Measurements from ENCODE around the gene DCBLD1. TPM values are rescaled to one million over a fixed set of nuclear protein-coding genes. Genes with fewer than 3 reads are reported as not detected.

DCBLD1 gene
- total RNA-seq, 4 donors from 2014 or later = 3.8 to 11.6 (median 7.9) TPM

GRCh38 chr6:117558818-117559217, 76.3 kb downstream of the DCBLD1 start:
- TF ChIP-seq CTCF (IDR thresholded peaks at IDR 0.05) = no peak
- intact Hi-C loops (cut with DNase I) = loop anchor here (5.0 kb wide), 1 partner anchor 212 kb away; no protein-coding TSS in a partner anchor
- Histone ChIP-seq H3K4me1 (peaks cover 0 to 5% (median 2%) of the 10 kb centered on the region in 4 donors), H3K36me3 (peaks cover 0 to 36% (median 18%) of the 10 kb centered on the region in 4 donors), H3K9me3 (no peaks in the 10 kb centered on the region), H3K27me3 (no peaks in the 10 kb centered on the region), H3K27ac (replicated peaks in 1 of 4) (no peak overlapping the region), H3K4me3 (no peak overlapping the region)
- 96% methylated on average over 4 of the region's 4 CpGs for WGBS
- no peak for DNase-seq (ENCODE audit: extremely low spot score)

DNA sequence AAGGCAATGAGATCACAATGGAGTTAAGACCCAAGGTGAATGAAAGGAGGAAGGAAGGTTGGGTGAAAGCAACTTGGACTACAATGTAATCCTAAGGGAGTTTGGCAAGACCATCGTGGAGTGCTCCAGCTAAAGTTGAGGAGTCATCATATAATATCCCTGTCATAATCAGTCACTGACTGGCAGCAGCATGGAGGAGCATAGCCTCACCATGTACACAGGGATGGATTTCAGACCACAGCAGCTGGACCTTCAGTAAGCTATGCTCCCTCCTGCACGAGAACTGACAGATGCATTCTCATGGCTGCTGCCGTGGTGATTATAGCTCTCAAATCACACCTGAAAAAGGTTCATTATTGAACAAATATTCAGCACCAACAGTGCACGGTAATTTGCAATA, 76.8 kb downstream of the DCBLD1 start:
- Histone ChIP-seq H3K9me3 (no peaks in the 10 kb centered on the region), H3K4me1 (peaks cover 0 to 5% (median 2%) of the 10 kb centered on the region in 4 donors), H3K36me3 (peaks cover 0 to 38% (median 18%) of the 10 kb centered on the region in 4 donors), H3K27me3 (no peaks in the 10 kb centered on the region), H3K27ac (replicated peaks in 1 of 4) (no peak overlapping the region), H3K4me3 (no peak overlapping the region)
- DNase-seq (ENCODE audit: extremely low spot score) = no peak
- 60% methylated on average over 4 of the region's 4 CpGs for WGBS
- intact Hi-C loops (cut with DNase I) = loop anchor here (5.0 kb wide), 1 partner anchor 212 kb away; no protein-coding TSS in a partner anchor
- TF ChIP-seq EP300 (IDR thresholded peaks at IDR 0.05) (no peak), POLR2A (IDR thresholded peaks at IDR 0.05; ENCODE audit: low read depth) (no peak), POLR2AphosphoS5 (IDR thresholded peaks at IDR 0.05) (no peak), CTCF (IDR thresholded peaks at IDR 0.05) (no peak)

DNA sequence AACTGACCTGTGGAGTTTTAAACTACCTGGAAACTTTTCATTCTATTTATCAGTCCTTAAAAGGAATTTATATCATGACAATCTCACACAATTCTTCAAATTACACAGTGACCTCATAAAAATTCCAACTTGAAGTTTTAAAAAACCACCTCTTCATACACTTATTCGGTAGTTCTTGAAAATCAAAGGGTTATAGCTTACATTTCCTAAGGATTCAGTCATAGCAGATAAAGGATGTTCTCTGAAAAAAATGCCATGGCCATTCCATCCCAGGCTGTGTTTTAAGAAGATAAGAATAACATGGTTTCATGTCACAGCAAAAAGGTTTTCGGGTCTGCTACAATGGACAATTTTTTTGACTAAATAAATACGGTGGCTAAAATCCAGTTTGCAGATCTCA, 78.7 kb downstream of the DCBLD1 start:
- intact Hi-C loops (cut with DNase I) = no loop called here

GRCh38 chr6:117564681-117565080, 82.2 kb downstream of the DCBLD1 start:
- Histone ChIP-seq H3K27ac (replicated peaks in 1 of 4) (no peak overlapping the region), H3K27me3 (no peaks in the 10 kb centered on the region), H3K36me3 (peaks cover 3 to 77% (median 55%) of the 10 kb centered on the region in 4 donors), H3K4me1 (no peaks in the 10 kb centered on the region), H3K9me3 (no peaks in the 10 kb centered on the region), H3K4me3 (no peak overlapping the region)
- intact Hi-C loops (cut with DNase I) = no loop called here
- WGBS = 91% methylated on average over 1 of the region's 1 CpG
- no peak for DNase-seq (ENCODE audit: extremely low spot score)
- TF ChIP-seq EP300 (IDR thresholded peaks at IDR 0.05) (no peak), POLR2A (IDR thresholded peaks at IDR 0.05; ENCODE audit: low read depth) (no peak), CTCF (IDR thresholded peaks at IDR 0.05) (no peak), POLR2AphosphoS5 (IDR thresholded peaks at IDR 0.05) (no peak)

More for the DNA sequence above, 78.7 kb downstream of the DCBLD1 start:
- TF ChIP-seq EP300 (IDR thresholded peaks at IDR 0.05) (no peak), CTCF (IDR thresholded peaks at IDR 0.05) (no peak)
- no peak for DNase-seq (ENCODE audit: extremely low spot score)
- no peak overlapping the region for H3K27ac ChIP-seq (replicated peaks in 1 of 4)
- peaks cover 3 to 55% (median 25%) of the 10 kb centered on the region in 4 donors for H3K36me3 ChIP-seq
- 78% methylated on average over 3 of the region's 3 CpGs for WGBS
- H3K9me3 ChIP-seq = no peaks in the 10 kb centered on the region
- H3K4me1 ChIP-seq = peaks cover 0 to under 1% (median 0%) of the 10 kb centered on the region in 4 donors
- H3K4me3 ChIP-seq = no peak overlapping the region
- no peaks in the 10 kb centered on the region for H3K27me3 ChIP-seq

GRCh38 chr6:117568247-117568646, 85.8 kb downstream of the DCBLD1 start:
- H3K4me1 ChIP-seq = no peaks in the 10 kb centered on the region
- H3K27ac ChIP-seq (replicated peaks in 1 of 4) = no peak overlapping the region
- H3K36me3 ChIP-seq = peaks cover 6 to 82% (median 56%) of the 10 kb centered on the region in 4 donors
- no peaks in the 10 kb centered on the region for H3K27me3 ChIP-seq
- TF ChIP-seq POLR2AphosphoS5 (IDR thresholded peaks at IDR 0.05) = no peak
- no peak for TF ChIP-seq POLR2A (IDR thresholded peaks at IDR 0.05; ENCODE audit: low read depth)
- no peak for TF ChIP-seq CTCF (IDR thresholded peaks at IDR 0.05)
- no peak for TF ChIP-seq EP300 (IDR thresholded peaks at IDR 0.05)
- intact Hi-C loops (cut with DNase I) = no loop called here
- no peak for DNase-seq (ENCODE audit: extremely low spot score)
- no peaks in the 10 kb centered on the region for H3K9me3 ChIP-seq
- H3K4me3 ChIP-seq = no peak overlapping the region
- WGBS = 97% methylated on average over 2 of the region's 2 CpGs
